ENCODE data around the gene PRSS8.

DNA sequence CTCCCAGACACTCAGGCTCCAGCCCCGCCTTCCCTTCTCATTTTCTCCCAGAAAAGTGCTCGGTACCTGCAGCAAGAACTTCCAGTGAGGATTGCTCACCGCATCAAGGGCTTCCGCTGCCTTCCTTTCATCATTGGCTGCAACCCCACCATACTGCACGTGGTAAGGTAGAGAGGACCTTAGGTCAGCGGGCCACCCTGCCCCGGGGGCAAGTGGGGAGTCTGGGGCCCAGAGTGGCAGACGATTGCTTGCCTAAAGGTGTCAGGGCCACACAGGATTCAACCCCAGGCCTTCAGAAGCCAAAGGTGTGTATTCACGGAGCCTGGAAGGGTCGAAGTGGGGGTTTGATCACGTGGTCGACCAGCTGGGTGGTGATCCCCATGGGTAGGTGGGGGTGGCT is 25.9 kb downstream of the PRSS8 start:
- TF ChIP-seq CREB1 (IDR thresholded peaks at IDR 0.05; ENCODE audit: low read depth) (no peak), REST (IDR thresholded peaks at IDR 0.05; ENCODE audit: low read depth) (no peak), EGR1 (IDR thresholded peaks at IDR 0.05) (no peak), RAD21 (IDR thresholded peaks at IDR 0.05; ENCODE audit: low read depth) (no peak), NFIC (IDR thresholded peaks at IDR 0.05) (no peak), EP300 (IDR thresholded peaks at IDR 0.05; ENCODE audit: borderline replicate concordance) (no peak), ZBTB7A (IDR thresholded peaks at IDR 0.05; ENCODE audit: low read depth) (no peak), TAF1 (IDR thresholded peaks at IDR 0.05; ENCODE audit: low read depth) (no peak), CEBPB (IDR thresholded peaks at IDR 0.05) (no peak), FOXM1 (IDR thresholded peaks at IDR 0.05; ENCODE audit: borderline replicate concordance, low read depth) (no peak), YY1 (IDR thresholded peaks at IDR 0.05; ENCODE audit: low read depth) (no peak)
- TF ChIP-seq, protein P1, sequence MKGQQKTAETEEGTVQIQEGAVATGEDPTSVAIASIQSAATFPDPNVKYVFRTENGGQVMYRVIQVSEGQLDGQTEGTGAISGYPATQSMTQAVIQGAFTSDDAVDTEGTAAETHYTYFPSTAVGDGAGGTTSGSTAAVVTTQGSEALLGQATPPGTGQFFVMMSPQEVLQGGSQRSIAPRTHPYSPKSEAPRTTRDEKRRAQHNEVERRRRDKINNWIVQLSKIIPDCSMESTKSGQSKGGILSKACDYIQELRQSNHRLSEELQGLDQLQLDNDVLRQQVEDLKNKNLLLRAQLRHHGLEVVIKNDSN (IDR thresholded peaks at IDR 0.05): no peak
- TF ChIP-seq, protein P2, sequence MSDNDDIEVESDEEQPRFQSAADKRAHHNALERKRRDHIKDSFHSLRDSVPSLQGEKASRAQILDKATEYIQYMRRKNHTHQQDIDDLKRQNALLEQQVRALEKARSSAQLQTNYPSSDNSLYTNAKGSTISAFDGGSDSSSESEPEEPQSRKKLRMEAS (IDR thresholded peaks at IDR 0.05): no peak
